HCT116 (cell line): ENCODE results near the gene FERMT2. TPM values are rescaled to one million over a fixed set of nuclear protein-coding genes. Genes with fewer than 3 reads are reported as not detected.

ENCODE experiments used
- ATAC-seq: fragments of 200-7000 bp; cut with Tn5 transposase; 2 replicates; pipeline ENCODE4 v1.9.1; 2020; ENCODE audit warnings: mild to moderate bottlenecking, moderate library complexity
- BruUV-seq: library from RNA; stranded (reverse); fragments of 400-500 nt; replicated peaks from 2 replicates; lab custom pipeline; 2021; lab: Mats Ljungman, UMichigan
- CTCF ChIA-PET: fragments of 300-600 bp; sonication (Branson Sonifier 250); formaldehyde crosslinking; loops from one replicate; lab custom pipeline; 2021; ENCODE audit warnings: antibody characterized with exemption; lab: Charles Lee
- POLR2A ChIA-PET: fragments of 300-600, 350-600 bp; sonication (Branson Sonifier 250); formaldehyde crosslinking; loops from one replicate; lab custom pipeline; 2021; ENCODE audit warnings: antibody characterized with exemption; lab: Charles Lee
- RAD21 ChIA-PET, 2 experiments: fragments of 300-600 bp; sonication (Branson Sonifier 250); formaldehyde crosslinking; loops; one replicate each; lab custom pipeline; 2023; ENCODE audit warnings: low total read pairs in 2 of 2; ENCODE audit not compliant: uncharacterized antibody in 2 of 2, unreplicated experiment in 2 of 2, low non-redundant PET in 1 of 2; lab: Charles Lee
- DNase-seq: peaks from one replicate; pipeline ENCODE4 v3.0.0-alpha.2; 2010; ENCODE audit warnings: low read depth, low spot score
- H2AFZ ChIP-seq: fragments of 200-600 bp; shearing (Covaris generic), sonication (generic); 2 replicates; pipeline ENCODE4 v1.6.1; 2017; ENCODE audit warnings: low read depth, mixed run types, mixed read lengths, antibody characterized with exemption, low read length; ENCODE audit not compliant: poor library complexity, severe bottlenecking
- H3K27ac ChIP-seq: 2 replicates; pipeline ENCODE4 v1.5.1; 2012; ENCODE audit warnings: low read depth, low read length
- H3K27me3 ChIP-seq: fragments of 200-600 bp; sonication (generic); 2 replicates; pipeline ENCODE4 v1.6.1; 2016; ENCODE audit warnings: mixed run types, low read length, mixed read lengths; ENCODE audit not compliant: insufficient read depth
- H3K36me3 ChIP-seq, 2 experiments: fragments of 200-500 bp in 1 of 2; fragments of 200-600 bp in 1 of 2; sonication (Bioruptor generic) in 1 of 2; sonication (generic) in 1 of 2; 2 replicates each; pipeline versions ENCODE4 v1.5.1 to v1.6.1; 2014 to 2016; ENCODE audit warnings: low read length in 2 of 2, inconsistent platforms in 1 of 2, mixed read lengths in 1 of 2, mixed run types in 1 of 2; ENCODE audit not compliant: insufficient read depth in 2 of 2, control insufficient read depth in 1 of 2
- H3K4me1 ChIP-seq, 2 experiments: fragments of 200-600 bp in 1 of 2; sonication (generic) in 1 of 2; 2 replicates each; pipeline versions ENCODE4 v1.5.1 to v1.6.1; 2012 to 2017; ENCODE audit warnings: low read length in 2 of 2, inconsistent platforms in 1 of 2, mild to moderate bottlenecking in 1 of 2, mixed read lengths in 1 of 2, mixed run types in 1 of 2, moderate library complexity in 1 of 2; ENCODE audit not compliant: insufficient read depth in 2 of 2, control insufficient read depth in 1 of 2
- H3K4me2 ChIP-seq: fragments of 200-600 bp; sonication (generic); 2 replicates; pipeline ENCODE4 v1.6.1; 2017; ENCODE audit warnings: mixed run types, low read length, mixed read lengths
- H3K4me3 ChIP-seq, 2 experiments: fragments of 200-600 bp in 1 of 2; sonication (generic) in 1 of 2; replicated peaks in 1 of 2; 2 replicates each; pipeline ENCODE4 v1.5.1; 2011 to 2016; ENCODE audit warnings: low read length in 2 of 2, control low read depth in 1 of 2, low read depth in 1 of 2, mild to moderate bottlenecking in 1 of 2, mixed read lengths in 1 of 2, mixed run types in 1 of 2
- H3K79me2 ChIP-seq: fragments of 200-600 bp; sonication (generic); 2 replicates; pipeline ENCODE4 v1.6.1; 2017; ENCODE audit warnings: mild to moderate bottlenecking, mixed run types, low read length, moderate library complexity, mixed read lengths; ENCODE audit not compliant: insufficient read depth
- H3K9ac ChIP-seq: fragments of 200-600 bp; sonication (generic); 2 replicates; pipeline ENCODE4 v1.6.1; 2016; ENCODE audit warnings: low read length, mixed read lengths
- H3K9me2 ChIP-seq: fragments of 200-600 bp; sonication (generic), shearing (Covaris generic); 2 replicates; pipeline ENCODE4 v1.6.1; 2017; ENCODE audit warnings: mixed run types, mild to moderate bottlenecking, moderate library complexity; ENCODE audit not compliant: insufficient read depth
- H3K9me3 ChIP-seq, 2 experiments: fragments of 200-500 bp in 1 of 2; fragments of 200-600 bp in 1 of 2; sonication (Bioruptor generic) in 1 of 2; sonication (generic) in 1 of 2; 2 replicates each; pipeline ENCODE4 v1.6.1; 2014 to 2017; ENCODE audit warnings: low read length in 2 of 2, mixed read lengths in 2 of 2, inconsistent platforms in 1 of 2, low read depth in 1 of 2, mild to moderate bottlenecking in 1 of 2, mixed run types in 1 of 2, moderate library complexity in 1 of 2; ENCODE audit not compliant: control insufficient read depth in 1 of 2, insufficient read depth in 1 of 2
- H4K20me1 ChIP-seq: fragments of 200-600 bp; sonication (generic), shearing (Covaris generic); 2 replicates; pipeline ENCODE4 v1.6.1; 2017; ENCODE audit warnings: mixed run types, mild to moderate bottlenecking, moderate library complexity; ENCODE audit not compliant: insufficient read depth
- EGR1 ChIP-seq: IDR thresholded peaks from 2 replicates; pipeline ENCODE4 v1.6.1; 2012; ENCODE audit warnings: low read depth
- JUND ChIP-seq: IDR thresholded peaks from 2 replicates; pipeline ENCODE4 v1.6.1; 2012
- POLR2AphosphoS5 ChIP-seq: IDR thresholded peaks from 2 replicates; pipeline ENCODE4 v1.6.1; 2011; ENCODE audit warnings: mild to moderate bottlenecking, low read depth, low read length, moderate library complexity
- REST ChIP-seq: IDR thresholded peaks from 2 replicates; pipeline ENCODE4 v1.6.1; 2012; ENCODE audit warnings: low read depth
- SRF ChIP-seq: IDR thresholded peaks from 2 replicates; pipeline ENCODE4 v1.6.1; 2012; ENCODE audit warnings: low read depth
- TCF7L2 ChIP-seq: IDR thresholded peaks from 2 replicates; pipeline ENCODE4 v1.7.0; 2011; ENCODE audit warnings: borderline replicate concordance, inconsistent platforms; ENCODE audit not compliant: insufficient read depth, insufficient read length; ENCODE audit errors: extremely low read depth
- intact Hi-C: fragments of 100-400 bp; cut with micrococcal nuclease; formaldehyde crosslinking; loops from 2 replicates; pipeline ENCODE4 v1.10.0; 2022
- total RNA-seq: library from RNA; stranded (reverse); gene quantifications from one replicate; pipeline ENCODE4 v1.2.1, GENCODE V29; 2021; ENCODE audit not compliant: unreplicated experiment
- TF ChIP-seq, protein P1 (sequence below), 3 experiments: fragments of 200-600 bp in 1 of 3; sonication (generic) in 1 of 3; IDR thresholded peaks in 2 of 3; conservative IDR thresholded peaks in 1 of 3; 2 replicates each; pipeline ENCODE4 v1.5.1; 2012 to 2017; ENCODE audit warnings: low read depth in 2 of 3, low read length in 2 of 3, antibody characterized with exemption in 1 of 3, borderline replicate concordance in 1 of 3, control low read depth in 1 of 3, mild to moderate bottlenecking in 1 of 3, mixed read lengths in 1 of 3, mixed run types in 1 of 3, moderate library complexity in 1 of 3; ENCODE audit not compliant: insufficient read depth in 1 of 3

The FERMT2 gene
- total RNA-seq, 1 experiment from 2014 or later, result 24.8 TPM

DNA sequence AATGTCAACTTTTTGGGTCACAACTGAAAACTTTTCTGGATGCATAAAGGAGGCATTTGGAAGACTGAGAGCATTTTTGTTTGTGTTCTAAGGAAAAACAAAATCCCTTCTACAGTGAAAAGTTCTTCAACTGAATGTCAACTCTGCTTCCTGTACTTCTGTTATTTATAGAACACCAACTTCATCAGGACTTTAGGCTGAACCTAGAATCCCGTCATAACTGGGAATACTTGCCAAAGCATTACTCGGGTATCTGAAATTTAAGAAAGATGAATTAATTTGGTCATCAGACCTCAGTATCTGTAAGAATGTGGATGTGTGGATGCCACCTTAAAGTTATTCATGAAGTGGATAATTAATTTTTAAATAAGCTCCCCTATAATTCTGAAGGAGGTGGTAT is 73.2 kb downstream of the FERMT2 start (continued):
- TF ChIP-seq REST, result no peak

DNA sequence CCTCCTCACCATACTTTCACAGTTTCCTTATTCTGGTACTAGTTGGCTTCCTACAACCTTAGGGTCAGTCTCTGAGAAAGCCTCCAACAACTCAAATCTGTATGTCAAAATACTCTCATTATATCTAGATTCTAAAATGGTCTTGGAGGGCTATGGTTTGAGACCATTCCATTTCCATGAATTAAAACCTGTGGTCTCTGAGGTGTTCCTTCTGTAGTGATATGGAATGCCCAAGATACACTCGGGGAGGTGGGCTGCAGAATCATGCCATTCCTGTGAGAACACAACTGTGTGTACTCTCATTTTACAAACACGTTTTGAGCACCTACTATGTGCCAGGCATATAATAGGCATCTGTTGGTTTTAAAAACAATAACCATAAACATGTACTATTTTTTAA is 74.0 kb downstream of the FERMT2 start:
- ChIA-PET RAD21 (no interaction called here), CTCF (no interaction called here), POLR2A (no interaction called here)
- H3K79me2 ChIP-seq, result no peaks in the 10 kb centered on the region
- peaks cover 0 to 12% of the 10 kb centered on the region in 2 experiments; a peak in 2 of 4 replicates for H3K4me1 ChIP-seq
- H3K36me3 ChIP-seq, result peaks cover 0 to 9% of the 10 kb centered on the region in 2 experiments; a peak in 2 of 4 replicates
- ATAC-seq, result no peak
- no peaks in the 10 kb centered on the region for H3K9me2 ChIP-seq
- H3K4me2 ChIP-seq, result no peak overlapping the region
- no peaks in the 10 kb centered on the region for H3K27me3 ChIP-seq
- H3K9me3 ChIP-seq, result no peaks in the 10 kb centered on the region
- H3K9ac ChIP-seq, result no peak overlapping the region
- no peak overlapping the region for H3K27ac ChIP-seq
- no TSS peak for BruUV-seq
- H3K4me3 ChIP-seq, result no peak overlapping the region
- intact Hi-C loops, result no loop called here
- no peak overlapping the region for H2AFZ ChIP-seq
- TF ChIP-seq TCF7L2 (no peak), POLR2AphosphoS5 (no peak), SRF (no peak), JUND (no peak), EGR1 (no peak)
- TF ChIP-seq, protein P1, sequence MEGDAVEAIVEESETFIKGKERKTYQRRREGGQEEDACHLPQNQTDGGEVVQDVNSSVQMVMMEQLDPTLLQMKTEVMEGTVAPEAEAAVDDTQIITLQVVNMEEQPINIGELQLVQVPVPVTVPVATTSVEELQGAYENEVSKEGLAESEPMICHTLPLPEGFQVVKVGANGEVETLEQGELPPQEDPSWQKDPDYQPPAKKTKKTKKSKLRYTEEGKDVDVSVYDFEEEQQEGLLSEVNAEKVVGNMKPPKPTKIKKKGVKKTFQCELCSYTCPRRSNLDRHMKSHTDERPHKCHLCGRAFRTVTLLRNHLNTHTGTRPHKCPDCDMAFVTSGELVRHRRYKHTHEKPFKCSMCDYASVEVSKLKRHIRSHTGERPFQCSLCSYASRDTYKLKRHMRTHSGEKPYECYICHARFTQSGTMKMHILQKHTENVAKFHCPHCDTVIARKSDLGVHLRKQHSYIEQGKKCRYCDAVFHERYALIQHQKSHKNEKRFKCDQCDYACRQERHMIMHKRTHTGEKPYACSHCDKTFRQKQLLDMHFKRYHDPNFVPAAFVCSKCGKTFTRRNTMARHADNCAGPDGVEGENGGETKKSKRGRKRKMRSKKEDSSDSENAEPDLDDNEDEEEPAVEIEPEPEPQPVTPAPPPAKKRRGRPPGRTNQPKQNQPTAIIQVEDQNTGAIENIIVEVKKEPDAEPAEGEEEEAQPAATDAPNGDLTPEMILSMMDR (IDR thresholded peaks at IDR 0.05 in 2 of 3, conservative IDR thresholded peaks at IDR 0.05 in 1 of 3; ENCODE audit: borderline replicate concordance in 1 of 3, insufficient read depth in 1 of 3, low read depth in 2 of 3, low read length in 2 of 3), result no peak
- DNase-seq, result no peak
- H4K20me1 ChIP-seq, result no peaks in the 10 kb centered on the region
